ENCODE results near the gene ARL6IP4. TPM values are rescaled to one million over a fixed set of nuclear protein-coding genes. Genes with fewer than 3 reads are reported as not detected.

The ARL6IP4 gene
- total RNA-seq, 2 donors from 2014 or later = 112 to 160 TPM

Other genes with a start within 250 kb of the ARL6IP4 start
- gene HCAR1, start 249.8 kb upstream of the ARL6IP4 start, total RNA-seq = under 1 TPM in 1 of 2 donors, not detected in 1; 0.64 TPM
- 10 to 100 TPM; 65.3 to 78.9 TPM for gene DENR, start 227.9 kb upstream of the ARL6IP4 start, total RNA-seq
- 1 to 10 TPM; 1.0 to 3.8 TPM for gene CCDC62, start 206.1 kb upstream of the ARL6IP4 start, total RNA-seq
- gene HIP1R, start 145.2 kb upstream of the ARL6IP4 start, total RNA-seq = 10 to 100 TPM; 14.7 to 23.3 TPM
- gene VPS37B, start 84.6 kb upstream of the ARL6IP4 start, total RNA-seq = 10 to 100 TPM; 10.5 to 17.0 TPM
- gene ABCB9, start 14.2 kb upstream of the ARL6IP4 start, total RNA-seq = 10 to 100 TPM in 1 of 2 donors, 1 to 10 TPM in 1; 7.7 to 12.0 TPM
- 10 to 100 TPM; 24.9 to 28.6 TPM for gene OGFOD2, start 5.4 kb upstream of the ARL6IP4 start, total RNA-seq
- gene PITPNM2, start 170.4 kb downstream of the ARL6IP4 start, total RNA-seq = 1 to 10 TPM; 4.1 to 4.6 TPM

Data from activated T-helper 17 cell treated with anti-CD3 and anti-CD28 coated beads, Interleukin-2, amount 50 U/mL, for 72 hours (primary cell).